ENCODE results near the gene SIPA1.
A peak's percentile ranks its signal among the peaks of the same experiment; 100 is the strongest.

Gene SIPA1

DNA sequence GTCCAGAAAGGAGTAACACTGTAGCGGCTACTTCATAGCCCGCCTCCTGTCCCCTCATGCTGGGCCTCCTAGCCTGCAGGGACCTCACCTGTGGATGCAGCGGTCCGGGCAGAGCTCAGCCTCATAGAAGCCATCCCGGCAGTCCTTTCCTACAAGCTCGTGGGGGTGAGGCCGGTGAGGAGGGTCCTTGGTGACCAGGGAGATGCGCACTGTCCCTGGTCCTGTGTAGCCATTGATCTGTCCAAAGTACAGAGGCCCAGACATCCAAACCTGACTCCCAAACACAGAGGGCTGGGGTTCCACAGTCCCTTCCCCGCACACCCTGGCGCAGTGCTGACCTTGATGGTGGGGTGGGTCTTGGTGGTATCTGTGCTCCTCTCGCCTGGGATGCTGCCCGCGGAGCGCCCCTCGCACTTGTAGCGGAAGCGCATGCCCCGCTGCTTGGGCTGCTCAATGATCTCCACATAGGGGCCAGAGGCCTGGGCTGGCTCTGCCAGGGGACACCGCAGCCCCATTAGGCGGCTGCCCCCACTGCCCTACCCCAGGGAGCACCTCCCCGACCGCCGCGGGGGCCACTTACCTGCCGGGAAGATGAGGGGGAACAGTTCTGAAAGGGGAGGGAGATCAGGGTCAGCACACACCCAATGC lies 23.8 kb downstream of the SIPA1 start:
- no peaks in the 10 kb centered on the region for H3K27me3 ChIP-seq (ENCODE audit: insufficient read depth, poor library complexity, severe bottlenecking)
- H3K27ac ChIP-seq (ENCODE audit: poor library complexity, severe bottlenecking), result peak overlapping the region; percentile 77
- no peaks in the 10 kb centered on the region for H3K9me3 ChIP-seq (ENCODE audit: severe bottlenecking)
- DNase-seq (ENCODE audit: low spot score) (no peak), ATAC-seq (ENCODE audit: low read depth) (no peak)
- H3K36me3 ChIP-seq (ENCODE audit: low read depth), result peaks cover 50% of the 10 kb centered on the region
- TF ChIP-seq, protein P1, sequence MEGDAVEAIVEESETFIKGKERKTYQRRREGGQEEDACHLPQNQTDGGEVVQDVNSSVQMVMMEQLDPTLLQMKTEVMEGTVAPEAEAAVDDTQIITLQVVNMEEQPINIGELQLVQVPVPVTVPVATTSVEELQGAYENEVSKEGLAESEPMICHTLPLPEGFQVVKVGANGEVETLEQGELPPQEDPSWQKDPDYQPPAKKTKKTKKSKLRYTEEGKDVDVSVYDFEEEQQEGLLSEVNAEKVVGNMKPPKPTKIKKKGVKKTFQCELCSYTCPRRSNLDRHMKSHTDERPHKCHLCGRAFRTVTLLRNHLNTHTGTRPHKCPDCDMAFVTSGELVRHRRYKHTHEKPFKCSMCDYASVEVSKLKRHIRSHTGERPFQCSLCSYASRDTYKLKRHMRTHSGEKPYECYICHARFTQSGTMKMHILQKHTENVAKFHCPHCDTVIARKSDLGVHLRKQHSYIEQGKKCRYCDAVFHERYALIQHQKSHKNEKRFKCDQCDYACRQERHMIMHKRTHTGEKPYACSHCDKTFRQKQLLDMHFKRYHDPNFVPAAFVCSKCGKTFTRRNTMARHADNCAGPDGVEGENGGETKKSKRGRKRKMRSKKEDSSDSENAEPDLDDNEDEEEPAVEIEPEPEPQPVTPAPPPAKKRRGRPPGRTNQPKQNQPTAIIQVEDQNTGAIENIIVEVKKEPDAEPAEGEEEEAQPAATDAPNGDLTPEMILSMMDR (IDR thresholded peaks at IDR 0.05; ENCODE audit: poor library complexity, severe bottlenecking), result no peak
- H3K4me3 ChIP-seq (ENCODE audit: severe bottlenecking), result peak overlapping the region; percentile 79
- H3K4me1 ChIP-seq (ENCODE audit: insufficient read depth, poor library complexity, severe bottlenecking), result peaks cover 8% of the 10 kb centered on the region

DNA sequence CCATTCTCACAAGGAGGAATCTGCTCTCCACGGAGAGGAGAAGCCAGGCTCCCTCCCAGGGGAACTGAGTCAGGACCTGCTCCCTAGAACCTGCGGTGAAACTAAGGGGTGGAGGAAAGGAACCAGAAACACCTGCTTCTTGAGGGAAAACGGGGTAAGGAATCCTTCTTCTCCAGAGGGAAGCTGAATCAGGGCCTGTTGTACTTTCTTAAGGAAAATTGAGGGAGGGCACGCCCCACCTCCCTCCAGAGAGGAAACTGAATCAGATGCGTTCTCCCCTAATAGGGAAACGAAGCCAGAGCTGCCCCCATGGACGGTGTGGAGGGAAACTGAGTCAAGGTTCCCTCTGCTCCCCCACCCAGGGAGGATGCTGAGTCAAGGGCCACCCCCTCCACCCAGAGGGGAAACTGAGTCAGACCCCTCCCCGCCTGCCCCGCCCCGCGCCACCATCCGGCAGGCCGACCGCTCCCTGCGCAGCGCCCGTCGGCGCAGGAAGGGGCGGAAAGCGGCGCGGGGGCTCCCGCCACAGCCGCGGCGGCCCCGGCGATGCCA lies 24.4 kb downstream of the SIPA1 start:
- ATAC-seq (ENCODE audit: low read depth) (no peak), DNase-seq (ENCODE audit: low spot score) (no peak)
- Histone ChIP-seq H3K9me3 (ENCODE audit: severe bottlenecking) (no peaks in the 10 kb centered on the region), H3K4me3 (ENCODE audit: severe bottlenecking) (peak overlapping the region; percentile 79), H3K27ac (ENCODE audit: poor library complexity, severe bottlenecking) (peak overlapping the region; percentile 77), H3K4me1 (ENCODE audit: insufficient read depth, poor library complexity, severe bottlenecking) (peaks cover 8% of the 10 kb centered on the region), H3K27me3 (ENCODE audit: insufficient read depth, poor library complexity, severe bottlenecking) (no peaks in the 10 kb centered on the region), H3K36me3 (ENCODE audit: low read depth) (peaks cover 44% of the 10 kb centered on the region)
- TF ChIP-seq, protein P1 (IDR thresholded peaks at IDR 0.05; ENCODE audit: poor library complexity, severe bottlenecking), result no peak

DNA sequence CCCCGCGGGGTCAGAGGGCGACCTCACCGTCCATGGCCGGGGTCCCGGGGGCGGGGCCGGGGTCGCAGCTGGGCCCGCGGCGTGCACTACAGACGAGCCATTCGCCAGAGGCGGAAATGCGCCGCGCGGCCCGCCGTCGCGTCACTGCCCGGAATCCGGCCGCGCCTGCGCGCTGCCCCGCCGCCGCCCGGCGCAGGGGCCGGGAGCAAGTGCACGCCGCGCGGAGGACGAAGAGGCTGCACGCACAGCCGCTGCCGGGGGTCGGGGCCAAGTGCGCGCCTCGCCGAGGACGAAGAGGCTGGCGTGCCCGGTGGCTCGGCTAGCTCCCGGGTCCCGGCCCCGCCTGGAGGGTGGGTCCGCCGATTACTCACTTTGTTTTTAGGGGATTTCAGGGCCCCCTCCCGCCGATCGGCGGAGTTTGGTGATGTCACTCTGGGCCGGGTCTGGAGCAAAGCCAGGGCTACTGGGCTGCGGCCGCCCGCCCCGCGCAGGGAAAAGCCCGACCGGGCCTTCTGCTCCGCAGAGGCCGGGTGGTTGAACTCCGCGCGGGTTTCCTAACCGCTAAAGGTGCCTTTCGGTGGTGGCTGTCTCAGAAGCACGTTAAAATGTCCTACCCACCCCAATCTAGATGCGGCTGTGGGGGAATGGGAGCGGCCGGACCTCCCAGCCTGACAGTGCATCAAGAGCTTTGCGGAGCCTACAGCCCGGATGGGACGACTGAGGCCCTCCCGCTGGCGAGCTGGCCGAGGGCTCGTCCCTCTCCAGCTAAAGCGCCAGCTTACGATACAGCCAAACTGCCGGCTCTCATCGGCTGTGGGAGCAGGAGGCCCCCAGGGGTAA lies 25.1 kb downstream of the SIPA1 start, which contains the start of gene RELA:
TSS of gene RELA (minus strand) at position 118 of the 840 bp plus-strand sequence. CDS start at position 34, 84 bp downstream.
- peak; percentile 95 for DNase-seq (ENCODE audit: low spot score)
- peaks cover 37% of the 10 kb centered on the region for H3K36me3 ChIP-seq (ENCODE audit: low read depth)
- H3K9me3 ChIP-seq (ENCODE audit: severe bottlenecking), result no peaks in the 10 kb centered on the region
- H3K4me3 ChIP-seq (ENCODE audit: severe bottlenecking), result peak within 1 kb of the TSS; percentile 79
- H3K27me3 ChIP-seq (ENCODE audit: insufficient read depth, poor library complexity, severe bottlenecking), result no peaks in the 10 kb centered on the region
- H3K27ac ChIP-seq (ENCODE audit: poor library complexity, severe bottlenecking), result peak within 1 kb of the TSS; percentile 77
- peaks cover 8% of the 10 kb centered on the region for H3K4me1 ChIP-seq (ENCODE audit: insufficient read depth, poor library complexity, severe bottlenecking)
- peak; percentile 89 for ATAC-seq (ENCODE audit: low read depth)
- TF ChIP-seq, protein P1 (IDR thresholded peaks at IDR 0.05; ENCODE audit: poor library complexity, severe bottlenecking), result no peak

DNA sequence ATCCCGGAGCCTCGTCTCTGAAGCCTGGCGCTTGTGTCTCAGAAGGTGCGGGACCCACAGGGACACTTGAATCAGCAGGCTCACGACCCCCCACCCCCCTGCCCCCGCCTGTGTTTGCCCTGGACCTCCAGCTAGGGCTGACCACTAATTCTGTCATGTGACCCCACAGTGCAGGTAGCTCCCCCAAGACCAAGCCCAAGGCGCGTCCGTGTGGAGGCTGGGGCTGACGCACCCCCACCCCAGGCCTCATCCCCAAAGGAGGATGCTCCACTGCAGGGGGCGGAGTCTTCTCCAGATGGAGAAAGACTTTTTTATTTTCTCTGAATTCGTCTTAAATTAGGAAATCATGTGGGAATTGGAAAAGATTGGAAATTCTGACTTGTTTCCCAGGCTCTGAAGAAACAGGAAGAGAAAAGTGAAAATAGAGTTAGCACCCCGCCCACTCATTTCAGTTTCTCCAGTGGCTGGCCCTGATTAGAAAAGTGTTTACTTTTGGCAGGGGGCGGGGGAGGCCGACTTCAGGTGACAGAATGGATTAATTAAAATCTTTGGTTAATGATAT lies 25.8 kb downstream of the SIPA1 start:
- H3K4me3 ChIP-seq (ENCODE audit: severe bottlenecking), result peak overlapping the region; percentile 79
- no peaks in the 10 kb centered on the region for H3K9me3 ChIP-seq (ENCODE audit: severe bottlenecking)
- no peaks in the 10 kb centered on the region for H3K27me3 ChIP-seq (ENCODE audit: insufficient read depth, poor library complexity, severe bottlenecking)
- DNase-seq (ENCODE audit: low spot score) (no peak), ATAC-seq (ENCODE audit: low read depth) (peak; percentile 45)
- H3K4me1 ChIP-seq (ENCODE audit: insufficient read depth, poor library complexity, severe bottlenecking), result peaks cover 8% of the 10 kb centered on the region
- peaks cover 30% of the 10 kb centered on the region for H3K36me3 ChIP-seq (ENCODE audit: low read depth)
- peak overlapping the region; percentile 77 for H3K27ac ChIP-seq (ENCODE audit: poor library complexity, severe bottlenecking)
- TF ChIP-seq, protein P1 (IDR thresholded peaks at IDR 0.05; ENCODE audit: poor library complexity, severe bottlenecking), result no peak

Measured in RWPE2 (cell line).